Left ventricle myocardium inferior (tissue), 1 donor: ENCODE results near the gene PLD4. TPM values are rescaled to one million over a fixed set of nuclear protein-coding genes. Genes with fewer than 3 reads are reported as not detected.

Experiments used
- DNase-seq: peaks from one replicate; pipeline ENCODE4 v3.0.0-alpha.2; 2020
- H3K27ac ChIP-seq: fragments of 200-600 bp; replicated peaks from 2 replicates; pipeline ENCODE4 v1.8.0; 2021
- H3K27me3 ChIP-seq: fragments of 200-600 bp; 2 replicates; pipeline ENCODE4 v1.8.0; 2021; ENCODE audit warnings: low read depth
- H3K36me3 ChIP-seq: fragments of 200-600 bp; 2 replicates; pipeline ENCODE4 v1.8.0; 2021
- H3K4me1 ChIP-seq: fragments of 200-600 bp; 2 replicates; pipeline ENCODE4 v1.8.0; 2021
- H3K4me3 ChIP-seq: fragments of 200-600 bp; 2 replicates; pipeline ENCODE4 v1.8.0; 2021; ENCODE audit warnings: mild to moderate bottlenecking, moderate library complexity
- H3K9me3 ChIP-seq: fragments of 200-600 bp; replicated peaks from 2 replicates; pipeline ENCODE4 v1.8.0; 2021
- intact Hi-C: fragments of 100-400 bp; cut with micrococcal nuclease; formaldehyde crosslinking; loops from one replicate; pipeline ENCODE4 v1.11.0; 2022
- total RNA-seq: library from RNA; stranded (reverse); fragmentation: NEBNext Ultra II Directional; extraction: Animal tissue kit (Norgen Biotek cat#: 25700); gene quantifications from one replicate; pipeline ENCODE4 v1.2.1, GENCODE V29; 2021
- TF ChIP-seq, protein P1 (sequence below): fragments of 200-600 bp; IDR thresholded peaks from 2 replicates; pipeline ENCODE4 v1.8.0; 2021; ENCODE audit warnings: antibody characterized with exemption, mild to moderate bottlenecking, borderline replicate concordance
- donor health status: DM: no; HTN: yes; CAD: no; lungs with severe emphysema.

Gene PLD4
- total RNA-seq, 1 donor from 2014 or later: 0.44 TPM

GRCh38 chr14:104925214-104925854 lies 655 bp downstream of the PLD4 start:
- Histone ChIP-seq H3K36me3 (no peaks in the 10 kb centered on the region), H3K27me3 (peaks cover 79% of the 10 kb centered on the region), H3K4me3 (no peak overlapping the region), H3K4me1 (no peaks in the 10 kb centered on the region), H3K27ac (no peak overlapping the region), H3K9me3 (peaks cover 9% of the 10 kb centered on the region)
- intact Hi-C loops: no loop called here
- no peak for DNase-seq
- TF ChIP-seq, protein P1, sequence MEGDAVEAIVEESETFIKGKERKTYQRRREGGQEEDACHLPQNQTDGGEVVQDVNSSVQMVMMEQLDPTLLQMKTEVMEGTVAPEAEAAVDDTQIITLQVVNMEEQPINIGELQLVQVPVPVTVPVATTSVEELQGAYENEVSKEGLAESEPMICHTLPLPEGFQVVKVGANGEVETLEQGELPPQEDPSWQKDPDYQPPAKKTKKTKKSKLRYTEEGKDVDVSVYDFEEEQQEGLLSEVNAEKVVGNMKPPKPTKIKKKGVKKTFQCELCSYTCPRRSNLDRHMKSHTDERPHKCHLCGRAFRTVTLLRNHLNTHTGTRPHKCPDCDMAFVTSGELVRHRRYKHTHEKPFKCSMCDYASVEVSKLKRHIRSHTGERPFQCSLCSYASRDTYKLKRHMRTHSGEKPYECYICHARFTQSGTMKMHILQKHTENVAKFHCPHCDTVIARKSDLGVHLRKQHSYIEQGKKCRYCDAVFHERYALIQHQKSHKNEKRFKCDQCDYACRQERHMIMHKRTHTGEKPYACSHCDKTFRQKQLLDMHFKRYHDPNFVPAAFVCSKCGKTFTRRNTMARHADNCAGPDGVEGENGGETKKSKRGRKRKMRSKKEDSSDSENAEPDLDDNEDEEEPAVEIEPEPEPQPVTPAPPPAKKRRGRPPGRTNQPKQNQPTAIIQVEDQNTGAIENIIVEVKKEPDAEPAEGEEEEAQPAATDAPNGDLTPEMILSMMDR: no peak

- peaks cover 9% of the 10 kb centered on the region for H3K9me3 ChIP-seq
- no peak for DNase-seq
- TF ChIP-seq, protein P1: no peak
- H3K36me3 ChIP-seq: no peaks in the 10 kb centered on the region
- no peak overlapping the region for H3K4me3 ChIP-seq
- H3K27me3 ChIP-seq: peaks cover 76% of the 10 kb centered on the region
- intact Hi-C loops: no loop called here
- no peak overlapping the region for H3K27ac ChIP-seq
- H3K4me1 ChIP-seq: no peaks in the 10 kb centered on the region
Measured at GRCh38 chr14:104925855-104926609, 1.4 kb downstream of the PLD4 start.

DNA sequence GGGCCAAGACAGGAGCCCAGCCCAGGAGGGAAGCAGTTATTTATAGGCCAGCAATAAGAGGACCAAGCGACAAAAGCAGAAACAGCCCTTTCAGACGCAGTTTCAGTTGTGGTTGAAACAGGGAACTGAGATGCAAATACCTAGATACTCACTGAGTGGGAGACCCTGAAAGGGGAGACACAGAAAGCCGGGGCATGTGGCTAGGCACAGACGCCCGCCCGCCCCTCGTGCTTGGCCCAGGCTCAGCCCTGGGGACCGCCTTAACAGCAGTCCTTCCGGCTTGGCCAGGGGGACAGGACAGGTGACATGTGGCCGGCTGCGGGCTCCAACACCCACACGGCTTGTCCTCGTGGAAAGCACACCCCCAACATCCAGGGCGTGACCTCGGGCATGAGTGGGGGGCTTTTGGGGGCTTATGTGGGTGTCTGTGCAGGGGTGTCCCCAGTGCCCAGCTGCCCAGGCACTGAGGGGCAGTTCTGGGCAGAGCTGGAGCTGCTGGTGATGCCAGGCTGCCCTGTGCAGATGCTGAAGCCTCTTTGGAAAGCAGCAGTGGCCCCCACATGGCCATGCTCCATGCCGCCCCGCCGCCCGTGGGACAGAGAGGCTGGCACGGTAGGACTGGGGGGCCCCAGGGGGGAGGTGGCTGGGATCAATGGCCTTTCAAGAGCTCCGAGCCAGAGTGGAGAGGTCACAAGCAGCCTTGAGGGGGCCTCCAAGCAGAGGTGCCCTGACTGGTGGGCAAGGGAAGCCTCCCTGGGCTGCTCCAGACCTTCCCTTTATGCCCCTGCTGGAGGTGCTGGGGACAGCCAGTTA lies 2.1 kb downstream of the PLD4 start:
- Histone ChIP-seq H3K36me3 (no peaks in the 10 kb centered on the region), H3K4me1 (peaks cover 2% of the 10 kb centered on the region), H3K4me3 (no peak overlapping the region), H3K27ac (no peak overlapping the region), H3K9me3 (peaks cover 9% of the 10 kb centered on the region), H3K27me3 (peaks cover 79% of the 10 kb centered on the region)
- peak; percentile 9 for DNase-seq
- intact Hi-C loops: no loop called here
- TF ChIP-seq, protein P1: no peak

DNA sequence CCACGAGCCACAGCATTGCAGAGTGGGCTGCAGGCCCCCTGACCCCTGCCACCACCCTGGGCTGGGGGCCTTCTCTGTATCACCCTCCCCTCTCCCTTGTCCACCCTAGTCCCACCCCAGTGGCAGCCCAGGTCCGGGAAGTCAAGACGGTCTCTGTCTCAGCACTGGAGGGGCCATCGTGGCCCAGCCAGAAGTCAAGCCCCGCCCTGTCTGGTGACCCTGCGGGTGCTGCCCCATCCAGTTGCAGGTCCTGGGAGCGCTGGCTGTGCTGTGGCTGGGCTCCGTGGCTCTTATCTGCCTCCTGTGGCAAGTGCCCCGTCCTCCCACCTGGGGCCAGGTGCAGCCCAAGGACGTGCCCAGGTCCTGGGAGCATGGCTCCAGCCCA lies 2.7 kb downstream of the PLD4 start:
- Histone ChIP-seq H3K4me3 (no peak overlapping the region), H3K4me1 (peaks cover 8% of the 10 kb centered on the region), H3K36me3 (no peaks in the 10 kb centered on the region), H3K9me3 (peaks cover 9% of the 10 kb centered on the region), H3K27ac (no peak overlapping the region), H3K27me3 (peaks cover 85% of the 10 kb centered on the region)
- intact Hi-C loops: no loop called here
- TF ChIP-seq, protein P1: no peak
- DNase-seq: peak; percentile 6

GRCh38 chr14:104927901-104928300 lies 3.2 kb downstream of the PLD4 start:
- Histone ChIP-seq H3K4me3 (no peak overlapping the region), H3K4me1 (peaks cover 13% of the 10 kb centered on the region), H3K36me3 (no peaks in the 10 kb centered on the region), H3K27me3 (peaks cover 89% of the 10 kb centered on the region), H3K9me3 (peaks cover 9% of the 10 kb centered on the region), H3K27ac (no peak overlapping the region)
- DNase-seq: peak; percentile 12
- TF ChIP-seq, protein P1: no peak
- intact Hi-C loops: no loop called here
